Esophagus squamous epithelium (tissue), 5 donors: ENCODE results near the gene DERA. TPM values are rescaled to one million over a fixed set of nuclear protein-coding genes. Genes with fewer than 3 reads are reported as not detected.
"Not testable (repeated sequence)": the region's sequence is repeated elsewhere in the genome, so short reads cannot be mapped to it uniquely, and the experiment has no call there.

Source experiments
- DNase-seq: peaks from one replicate; lab custom pipeline; 2025; lab: John Stamatoyannopoulos, UW
- H3K27ac ChIP-seq, 4 donors: fragments of 200-600 bp; sonication (generic); one replicate each; pipeline ENCODE4 v1.5.1; 2016 to 2019; ENCODE audit warnings: mild to moderate bottlenecking in 1 of 4
- H3K27me3 ChIP-seq, 4 donors: fragments of 200-600 bp; sonication (generic); 1 replicate in 3 of 4; 2 replicates in 1 of 4; pipeline versions ENCODE4 v1.5.1 to v1.6.0; 2017 to 2021; ENCODE audit warnings: antibody characterized with exemption in 1 of 4
- H3K36me3 ChIP-seq, 3 donors: fragments of 200-600 bp; sonication (generic); one replicate each; pipeline ENCODE4 v1.5.1; 2016 to 2019
- H3K4me1 ChIP-seq, 3 donors: fragments of 200-600 bp; sonication (generic); one replicate each; pipeline ENCODE4 v1.5.1; 2017 to 2019
- H3K4me3 ChIP-seq, 4 donors: fragments of 200-600 bp; sonication (generic); 1 replicate in 3 of 4; 2 replicates in 1 of 4; pipeline ENCODE4 v1.5.1; 2016 to 2019; ENCODE audit warnings: mild to moderate bottlenecking in 2 of 4, moderate library complexity in 1 of 4
- H3K9me3 ChIP-seq, 3 donors: fragments of 200-600 bp; sonication (generic); one replicate each; pipeline ENCODE4 v1.5.1; 2016 to 2019
- CTCF ChIP-seq, 6 experiments: fragments of 450-650 bp in 4 of 6; fragments of 200-600 bp in 2 of 6; sonication (generic) in 2 of 6; IDR thresholded peaks; one replicate each; pipeline ENCODE4 v1.5.1; 2016 to 2019; ENCODE audit warnings: antibody characterized with exemption in 6 of 6, mild to moderate bottlenecking in 4 of 6, moderate library complexity in 4 of 6
- POLR2A ChIP-seq, 4 donors: fragments of 450-650 bp; IDR thresholded peaks; one replicate each; pipeline ENCODE4 v1.6.1; 2017; ENCODE audit warnings: antibody characterized with exemption in 4 of 4, mild to moderate bottlenecking in 4 of 4, moderate library complexity in 3 of 4
- WGBS, 2 donors: methylation state at CpG; one replicate each; pipeline ENCODE4 v1.1.5; 2018; 5-methylcytosine and 5-hydroxymethylcytosine counted together
- intact Hi-C: fragments of 100-400 bp; cut with DNase I; formaldehyde crosslinking; loops from one replicate; pipeline ENCODE4 v1.15.0; 2022
- total RNA-seq, 4 donors: library from RNA; depleted of rRNA; stranded (reverse); fragments of >200 nt; gene quantifications; one replicate each; pipeline ENCODE4 v1.1.0, GENCODE V29; 2016
- donor health status: DM: yes; HTN: yes; CAD: no.

Gene DERA
- total RNA-seq, 4 donors from 2014 or later, result 25.8 to 68.2 (median 41.7) TPM

- H3K9me3 ChIP-seq, result no peaks in the 10 kb centered on the region
- WGBS, 2 donors, result 97% methylated on average over 4 of the region's 4 CpGs
- DNase-seq, result no peak
- peaks cover 0 to 4% (median under 1%) of the 10 kb centered on the region in 3 donors for H3K4me1 ChIP-seq
- TF ChIP-seq CTCF (IDR thresholded peaks at IDR 0.05) (no peak), POLR2A (IDR thresholded peaks at IDR 0.05) (no peak)
- intact Hi-C loops, result no loop called here
- H3K4me3 ChIP-seq, result no peak overlapping the region
- no peaks in the 10 kb centered on the region for H3K27me3 ChIP-seq
- peaks cover 0 to 29% (median 0%) of the 10 kb centered on the region in 3 donors for H3K36me3 ChIP-seq
- no peak overlapping the region for H3K27ac ChIP-seq
Measured at GRCh38 chr12:16006752-16007151, 95.6 kb downstream of the DERA start.

GRCh38 chr12:16008421-16008824 is 97.3 kb downstream of the DERA start:
- 90 to 93% methylated on average over 6 to 7 of the region's 7 CpGs for WGBS, 2 donors
- Histone ChIP-seq H3K4me1 (peaks cover 0 to 17% (median 6%) of the 10 kb centered on the region in 3 donors), H3K4me3 (no peak overlapping the region), H3K27ac (no peak overlapping the region), H3K9me3 (no peaks in the 10 kb centered on the region), H3K36me3 (peaks cover 0 to 29% (median 0%) of the 10 kb centered on the region in 3 donors), H3K27me3 (no peaks in the 10 kb centered on the region)
- intact Hi-C loops, result no loop called here
- TF ChIP-seq POLR2A (IDR thresholded peaks at IDR 0.05) (no peak), CTCF (IDR thresholded peaks at IDR 0.05) (no peak)
- no peak for DNase-seq

GRCh38 chr12:16012117-16012516 is 101.0 kb downstream of the DERA start:
- peak overlapping the region in 2 of 4 donors; percentile 28 to 42 for H3K27ac ChIP-seq
- peaks cover 0 to 10% (median 0%) of the 10 kb centered on the region in 3 donors for H3K9me3 ChIP-seq
- H3K4me1 ChIP-seq, result peaks cover 0 to 17% (median 6%) of the 10 kb centered on the region in 3 donors
- no peaks in the 10 kb centered on the region for H3K27me3 ChIP-seq
- intact Hi-C loops, result no loop called here
- DNase-seq, result no peak
- H3K4me3 ChIP-seq, result peak overlapping the region in 1 of 4 donors; percentile 13
- TF ChIP-seq CTCF (IDR thresholded peaks at IDR 0.05), result no peak
- H3K36me3 ChIP-seq, result peaks cover 0 to 26% (median 0%) of the 10 kb centered on the region in 3 donors

GRCh38 chr12:16013722-16014121 is 102.6 kb downstream of the DERA start:
- DNase-seq, intact Hi-C loops: not testable (repeated sequence)
- 79 to 100% methylated on average over 1 of the region's 1 CpG for WGBS, 2 donors

GRCh38 chr12:16014394-16014793 is 103.3 kb downstream of the DERA start:
- DNase-seq, H3K9me3 ChIP-seq, H3K27ac ChIP-seq, intact Hi-C loops, H3K27me3 ChIP-seq, H3K4me3 ChIP-seq: not testable (repeated sequence)
- WGBS, 2 donors, result 92 to 98% methylated on average over 5 to 6 of the region's 6 CpGs
- Histone ChIP-seq H3K4me1 (peaks cover 0 to 17% (median 6%) of the 10 kb centered on the region in 3 donors), H3K36me3 (peaks cover 0 to 29% (median 0%) of the 10 kb centered on the region in 3 donors)

More at GRCh38 chr12:16013722-16014121, 102.6 kb downstream of the DERA start:
- not testable (repeated sequence) for H3K9me3 ChIP-seq, H3K27me3 ChIP-seq, H3K4me3 ChIP-seq, H3K27ac ChIP-seq
- Histone ChIP-seq H3K36me3 (peaks cover 0 to 29% (median 0%) of the 10 kb centered on the region in 3 donors), H3K4me1 (peaks cover 0 to 17% (median 6%) of the 10 kb centered on the region in 3 donors)

GRCh38 chr12:16016748-16017147 is 105.6 kb downstream of the DERA start:
- DNase-seq, result no peak
- Histone ChIP-seq H3K4me1 (peaks cover 0 to 13% (median 6%) of the 10 kb centered on the region in 3 donors), H3K9me3 (peaks cover 0 to 10% (median 0%) of the 10 kb centered on the region in 3 donors), H3K4me3 (no peak overlapping the region), H3K27ac (no peak overlapping the region), H3K27me3 (no peaks in the 10 kb centered on the region), H3K36me3 (peaks cover 0 to 52% (median 0%) of the 10 kb centered on the region in 3 donors)
- no peak for TF ChIP-seq CTCF (IDR thresholded peaks at IDR 0.05)
- no peak for TF ChIP-seq POLR2A (IDR thresholded peaks at IDR 0.05)
- 88 to 95% methylated on average over 3 of the region's 3 CpGs for WGBS, 2 donors
- intact Hi-C loops, result no loop called here
